MCF 10A (cell line): ENCODE data around the gene WDR27. TPM values are rescaled to one million over a fixed set of nuclear protein-coding genes. Genes with fewer than 3 reads are reported as not detected.

ENCODE experiments used
- BruUV-seq: library from RNA; stranded (reverse); fragments of 400-500 nt; replicated peaks from 2 replicates; lab custom pipeline; 2021; lab: Mats Ljungman, UMichigan
- CTCF ChIA-PET: fragments of 300-600 bp; sonication (Branson Sonifier 250); formaldehyde crosslinking; extraction: SDS; loops from one replicate; lab custom pipeline; 2021; ENCODE audit warnings: antibody characterized with exemption, inconsistent platforms; lab: Yijun Ruan, JAX
- POLR2A ChIA-PET: fragments of 300-600, 350-650 bp; sonication (Branson Sonifier 250); formaldehyde crosslinking; extraction: SDS; loops from one replicate; lab custom pipeline; 2020; ENCODE audit warnings: antibody characterized with exemption, inconsistent platforms; lab: Yijun Ruan, JAX
- DNase-seq: peaks from one replicate; pipeline ENCODE4 v3.0.0-alpha.2; 2018; ENCODE audit not compliant: unreplicated experiment
- H3K27ac Mint-ChIP-seq: one replicate; pipeline ENCODE4 v1.8.0; 2022; ENCODE audit warnings: mild to moderate bottlenecking, low read depth, mixed read lengths; ENCODE audit not compliant: unreplicated experiment
- H3K27me3 Mint-ChIP-seq: one replicate; pipeline ENCODE4 v1.8.0; 2022; ENCODE audit warnings: mixed read lengths; ENCODE audit not compliant: insufficient read depth, unreplicated experiment
- H3K36me3 Mint-ChIP-seq: one replicate; pipeline ENCODE4 v1.8.0; 2022; ENCODE audit warnings: mild to moderate bottlenecking, moderate library complexity, mixed read lengths; ENCODE audit not compliant: insufficient read depth, unreplicated experiment
- H3K4me1 Mint-ChIP-seq: one replicate; pipeline ENCODE4 v1.8.0; 2022; ENCODE audit warnings: mixed read lengths; ENCODE audit not compliant: insufficient read depth, unreplicated experiment
- H3K4me3 Mint-ChIP-seq: one replicate; pipeline ENCODE4 v1.8.0; 2022; ENCODE audit warnings: mild to moderate bottlenecking, moderate library complexity, mixed read lengths; ENCODE audit not compliant: unreplicated experiment
- H3K9me3 Mint-ChIP-seq: one replicate; pipeline ENCODE4 v1.8.0; 2022; ENCODE audit warnings: mixed read lengths; ENCODE audit not compliant: unreplicated experiment
- intact Hi-C: fragments of 100-400 bp; cut with micrococcal nuclease; formaldehyde crosslinking; loops from 2 replicates; pipeline ENCODE4 v1.14.1; 2022
- total RNA-seq: library from RNA; stranded (reverse); gene quantifications from 2 replicates; pipeline ENCODE4 v1.2.3, GENCODE V29; 2022
- TF ChIP-seq, protein P1 (sequence below): fragments of 200-600 bp; IDR thresholded peaks from one replicate; pipeline ENCODE4 v1.8.0; 2022; ENCODE audit warnings: antibody characterized with exemption, mild to moderate bottlenecking; ENCODE audit not compliant: unreplicated experiment

The WDR27 gene
- total RNA-seq, 1 experiment from 2014 or later: 80.6 TPM

DNA sequence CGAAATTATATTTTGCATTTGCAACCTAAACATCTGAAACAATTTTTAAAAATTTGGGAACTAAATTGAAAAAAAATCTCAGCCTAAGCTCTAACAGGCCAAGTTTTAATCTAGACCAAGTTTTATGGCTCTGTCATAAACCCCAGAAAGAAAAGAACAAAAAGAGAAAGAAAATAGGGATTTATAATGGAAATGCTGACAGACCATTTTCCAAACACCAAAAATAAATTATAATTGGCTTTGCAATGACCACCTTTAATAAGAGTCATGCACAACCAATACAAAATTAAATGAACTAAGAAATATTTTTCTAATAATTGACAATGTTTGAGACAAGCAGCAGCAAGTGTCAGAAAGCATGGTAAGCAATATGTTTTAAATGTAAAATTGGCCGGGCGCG lies 72.6 kb downstream of the WDR27 start:
- TF ChIP-seq, protein P1, sequence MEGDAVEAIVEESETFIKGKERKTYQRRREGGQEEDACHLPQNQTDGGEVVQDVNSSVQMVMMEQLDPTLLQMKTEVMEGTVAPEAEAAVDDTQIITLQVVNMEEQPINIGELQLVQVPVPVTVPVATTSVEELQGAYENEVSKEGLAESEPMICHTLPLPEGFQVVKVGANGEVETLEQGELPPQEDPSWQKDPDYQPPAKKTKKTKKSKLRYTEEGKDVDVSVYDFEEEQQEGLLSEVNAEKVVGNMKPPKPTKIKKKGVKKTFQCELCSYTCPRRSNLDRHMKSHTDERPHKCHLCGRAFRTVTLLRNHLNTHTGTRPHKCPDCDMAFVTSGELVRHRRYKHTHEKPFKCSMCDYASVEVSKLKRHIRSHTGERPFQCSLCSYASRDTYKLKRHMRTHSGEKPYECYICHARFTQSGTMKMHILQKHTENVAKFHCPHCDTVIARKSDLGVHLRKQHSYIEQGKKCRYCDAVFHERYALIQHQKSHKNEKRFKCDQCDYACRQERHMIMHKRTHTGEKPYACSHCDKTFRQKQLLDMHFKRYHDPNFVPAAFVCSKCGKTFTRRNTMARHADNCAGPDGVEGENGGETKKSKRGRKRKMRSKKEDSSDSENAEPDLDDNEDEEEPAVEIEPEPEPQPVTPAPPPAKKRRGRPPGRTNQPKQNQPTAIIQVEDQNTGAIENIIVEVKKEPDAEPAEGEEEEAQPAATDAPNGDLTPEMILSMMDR: no peak
- Mint-ChIP-seq H3K4me3 (no peak overlapping the region), H3K27me3 (no peaks in the 10 kb centered on the region), H3K4me1 (no peaks in the 10 kb centered on the region), H3K36me3 (peaks cover 33% of the 10 kb centered on the region), H3K27ac (no peak overlapping the region), H3K9me3 (no peaks in the 10 kb centered on the region)
- DNase-seq: no peak
- no TSS peak for BruUV-seq
- POLR2A ChIA-PET: interaction anchor here (0.9 to 1.1 kb wide), 2 partner anchors 72 to 105 kb away, joined by 3 read pairs; partner anchors contain the start of genes C6orf120 and WDR27
- CTCF ChIA-PET: no interaction called here
- intact Hi-C loops: no loop called here

DNA sequence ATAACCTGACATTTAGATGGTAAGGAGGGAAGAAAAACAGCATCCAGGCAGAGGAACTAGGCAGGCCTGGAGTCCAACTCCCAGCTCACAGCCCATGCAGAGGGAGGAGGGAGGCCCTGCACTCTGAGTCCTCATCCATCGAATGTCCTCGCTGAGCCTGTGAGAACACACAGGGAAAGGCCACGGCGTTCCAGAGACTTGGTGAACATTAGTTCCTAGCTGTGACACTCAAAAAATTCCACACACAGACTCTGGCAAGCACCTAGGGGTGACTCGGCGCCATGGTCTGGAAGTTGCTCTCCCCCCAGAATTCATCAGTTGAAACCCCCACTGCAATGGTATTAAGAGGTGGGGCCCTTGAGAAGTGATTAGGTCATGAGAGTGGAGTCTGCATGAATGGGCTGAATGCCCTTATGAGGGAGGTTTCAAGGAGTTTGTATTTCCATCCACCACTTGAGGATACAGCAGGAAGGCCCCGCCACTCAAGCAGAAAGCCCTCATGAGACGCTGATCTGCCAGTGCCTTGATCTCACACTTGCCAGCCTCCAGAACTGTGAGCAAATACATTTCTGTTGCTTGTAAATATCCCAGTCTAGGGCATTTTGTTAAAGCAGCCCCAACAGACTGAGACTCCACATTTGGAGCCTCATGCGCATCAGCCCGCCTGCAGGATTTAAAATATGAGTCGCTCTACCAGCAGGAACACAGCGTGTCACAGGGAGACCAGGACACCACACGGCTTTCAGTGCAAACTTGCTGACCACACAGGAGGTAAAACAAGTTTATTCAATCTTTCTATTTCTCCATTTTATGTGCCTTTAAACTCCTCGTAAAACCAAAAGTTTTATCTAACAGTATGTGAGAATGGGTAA lies 73.9 kb downstream of the WDR27 start:
- Mint-ChIP-seq H3K36me3 (peaks cover 30% of the 10 kb centered on the region), H3K4me3 (no peak overlapping the region), H3K27ac (no peak overlapping the region), H3K4me1 (peaks cover 4% of the 10 kb centered on the region), H3K9me3 (no peaks in the 10 kb centered on the region), H3K27me3 (no peaks in the 10 kb centered on the region)
- TF ChIP-seq, protein P1: no peak
- BruUV-seq: no TSS peak
- intact Hi-C loops: no loop called here
- ChIA-PET POLR2A (interaction anchor here (1.1 kb wide), 1 partner anchor 104 kb away, joined by 3 read pairs; no protein-coding TSS in a partner anchor), CTCF (no interaction called here)
- no peak for DNase-seq

DNA sequence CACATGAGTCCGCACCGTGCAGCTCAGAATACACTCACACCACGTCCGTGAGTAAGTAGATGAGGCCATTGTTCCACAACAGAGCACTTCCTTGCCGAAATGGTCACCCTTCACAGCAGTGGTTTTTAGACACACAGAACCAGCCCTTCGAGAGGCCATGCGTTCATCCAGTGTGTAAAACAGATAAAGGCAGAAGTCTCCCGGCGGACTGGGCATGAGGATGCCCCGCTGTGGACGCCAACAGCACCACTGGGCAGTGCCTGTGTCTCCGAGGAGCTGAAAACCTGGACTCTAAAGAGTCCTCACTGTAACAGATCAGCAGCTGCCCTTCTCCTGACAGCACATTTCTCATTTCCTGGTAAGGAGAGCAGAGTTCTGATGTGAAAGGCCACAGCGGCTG lies 75.2 kb downstream of the WDR27 start:
- no peak overlapping the region for H3K4me3 Mint-ChIP-seq
- H3K4me1 Mint-ChIP-seq: peaks cover 10% of the 10 kb centered on the region
- no peaks in the 10 kb centered on the region for H3K27me3 Mint-ChIP-seq
- POLR2A ChIA-PET: no interaction called here
- CTCF ChIA-PET: no interaction called here
- no TSS peak for BruUV-seq
- DNase-seq: no peak
- no peaks in the 10 kb centered on the region for H3K9me3 Mint-ChIP-seq
- TF ChIP-seq, protein P1: no peak
- no peak overlapping the region for H3K27ac Mint-ChIP-seq
- H3K36me3 Mint-ChIP-seq: peaks cover 25% of the 10 kb centered on the region
- intact Hi-C loops: no loop called here

DNA sequence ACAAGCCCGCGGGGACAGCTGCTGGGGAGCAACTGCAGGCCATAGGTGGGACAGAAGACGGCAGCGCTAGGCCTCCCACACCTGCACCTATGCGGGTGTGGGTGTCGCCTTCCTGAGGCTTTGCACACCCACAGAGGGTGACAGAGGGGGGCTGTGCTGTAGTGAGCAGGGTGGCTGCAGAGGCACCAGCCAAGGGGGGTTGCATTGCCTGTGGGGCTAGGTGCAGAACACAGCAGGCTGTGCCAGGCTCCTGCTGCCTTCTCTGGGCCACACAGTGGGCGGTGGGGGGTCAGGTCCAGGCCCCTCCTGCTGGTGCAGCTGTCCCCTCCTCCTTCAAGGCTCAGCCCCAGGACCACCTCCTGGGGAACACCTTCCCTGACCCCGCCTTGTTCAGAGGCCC lies 75.7 kb downstream of the WDR27 start:
- POLR2A ChIA-PET: no interaction called here
- no peak overlapping the region for H3K27ac Mint-ChIP-seq
- no peak overlapping the region for H3K4me3 Mint-ChIP-seq
- intact Hi-C loops: no loop called here
- H3K36me3 Mint-ChIP-seq: peaks cover 21% of the 10 kb centered on the region
- peaks cover 10% of the 10 kb centered on the region for H3K4me1 Mint-ChIP-seq
- no TSS peak for BruUV-seq
- H3K9me3 Mint-ChIP-seq: no peaks in the 10 kb centered on the region
- H3K27me3 Mint-ChIP-seq: no peaks in the 10 kb centered on the region
- TF ChIP-seq, protein P1: no peak
- CTCF ChIA-PET: interaction anchor here (0.7 kb wide), 1 partner anchor 669 kb away, joined by 3 read pairs; no protein-coding TSS in a partner anchor
- no peak for DNase-seq
